K562 (cell line): ENCODE data around the gene IRF2BP1. TPM values are rescaled to one million over a fixed set of nuclear protein-coding genes. Genes with fewer than 3 reads are reported as not detected.

Experiments used
- ATAC-seq: fragments of 200-7000 bp; cut with Tn5 transposase; 3 replicates; pipeline ENCODE4 v1.9.1; 2020; ENCODE audit warnings: moderate library complexity
- BruUV-seq: library from RNA; stranded (reverse); fragments of 400-500 nt; replicated peaks from 2 replicates; lab custom pipeline; 2021; lab: Mats Ljungman, UMichigan
- CTCF ChIA-PET: fragments of 300-600 bp; formaldehyde crosslinking; extraction: SDS; loops from one replicate; lab custom pipeline; 2021; ENCODE audit warnings: low intra/inter-chr PET ratio; lab: Yijun Ruan, JAX
- POLR2A ChIA-PET: fragments of 300-600, 350-650 bp; sonication (Branson Sonifier 250); formaldehyde crosslinking; extraction: SDS; loops from one replicate; lab custom pipeline; 2021; ENCODE audit warnings: antibody characterized with exemption, inconsistent platforms; lab: Yijun Ruan, JAX
- DNase-seq, 4 experiments: peaks; one replicate each; pipeline versions ENCODE4 v3.0.0 to v3.0.0-alpha.2; 2011 to 2018; ENCODE audit warnings: low spot score in 3 of 4, mixed read lengths in 3 of 4; ENCODE audit errors: extremely low read depth in 1 of 4
- FAIRE-seq: peaks from 2 replicates; lab custom pipeline; 2011; peaks lifted over from hg19 to GRCh38; lab: Jason Lieb, UNC
- H2AFZ ChIP-seq: 2 replicates; pipeline ENCODE4 v1.6.0; 2011; ENCODE audit warnings: low read depth, low read length, control low read depth, inconsistent platforms
- H3K27ac ChIP-seq: fragments of 200-600 bp; 3 replicates; pipeline ENCODE4 v1.8.0; 2011; ENCODE audit warnings: low read depth, mild to moderate bottlenecking, control low read depth, inconsistent platforms, low read length, moderate library complexity, mixed read lengths; ENCODE audit errors: extremely low read depth
- H3K27me3 ChIP-seq, 2 experiments: fragments of 300-600 bp in 1 of 2; 2 replicates in 1 of 2; 3 replicates in 1 of 2; pipeline versions ENCODE4 v1.6.0 to v1.8.0; 2011; ENCODE audit warnings: inconsistent platforms in 2 of 2, low read length in 2 of 2, mild to moderate bottlenecking in 1 of 2, mixed read lengths in 1 of 2, moderate library complexity in 1 of 2; ENCODE audit not compliant: control insufficient read depth in 2 of 2, insufficient read depth in 2 of 2
- H3K36me3 ChIP-seq: fragments of 300-600 bp; 3 replicates; pipeline ENCODE4 v1.8.0; 2011; ENCODE audit warnings: mild to moderate bottlenecking, low read length, inconsistent platforms; ENCODE audit not compliant: control insufficient read depth, insufficient read depth
- H3K4me1 ChIP-seq, 2 experiments: fragments of 200-600 bp in 1 of 2; replicated peaks in 1 of 2; 2 replicates in 1 of 2; 3 replicates in 1 of 2; pipeline versions ENCODE4 v1.5.1 to v1.8.0; 2011; ENCODE audit warnings: inconsistent platforms in 2 of 2, low read length in 2 of 2, mild to moderate bottlenecking in 1 of 2, mixed read lengths in 1 of 2, moderate library complexity in 1 of 2; ENCODE audit not compliant: control insufficient read depth in 2 of 2, insufficient read depth in 2 of 2
- H3K4me2 ChIP-seq: 2 replicates; pipeline ENCODE4 v1.6.1; 2011; ENCODE audit warnings: low read length, control low read depth, inconsistent platforms, mixed read lengths; ENCODE audit not compliant: insufficient read depth
- H3K4me3 ChIP-seq: fragments of 200-600 bp; sonication (generic), shearing (Covaris generic); 2 replicates; pipeline ENCODE4 v1.5.1; 2016; ENCODE audit warnings: control low read depth, inconsistent platforms
- H3K79me2 ChIP-seq: fragments of 200-600 bp; 3 replicates; pipeline ENCODE4 v1.8.0; 2011; ENCODE audit warnings: low read length, inconsistent platforms; ENCODE audit not compliant: control insufficient read depth, insufficient read depth
- H3K9ac ChIP-seq, 2 experiments: 2 replicates each; pipeline versions ENCODE4 v1.6.0 to v1.6.1; 2011; ENCODE audit warnings: low read depth in 2 of 2, low read length in 2 of 2, control low read depth in 1 of 2, inconsistent platforms in 1 of 2, mild to moderate bottlenecking in 1 of 2, mixed read lengths in 1 of 2; ENCODE audit not compliant: insufficient read depth in 1 of 2
- H3K9me1 ChIP-seq: one replicate; pipeline ENCODE4 v1.6.0; 2011; ENCODE audit warnings: inconsistent platforms, mild to moderate bottlenecking, low read length, moderate library complexity; ENCODE audit not compliant: control insufficient read depth, insufficient read depth
- H3K9me3 ChIP-seq: replicated peaks from 2 replicates; pipeline ENCODE4 v1.5.1; 2011; ENCODE audit warnings: low read depth, low read length, inconsistent platforms; ENCODE audit not compliant: control insufficient read depth, insufficient read depth
- H4K20me1 ChIP-seq: replicated peaks from 2 replicates; pipeline ENCODE4 v1.6.1; 2011; ENCODE audit warnings: low read length, inconsistent platforms, mixed read lengths; ENCODE audit not compliant: control insufficient read depth, insufficient read depth
- BCOR ChIP-seq: fragments of 450-650 bp; IDR thresholded peaks from 2 replicates; pipeline ENCODE4 v1.6.1; 2016
- E2F5 ChIP-seq: sonication (generic); formaldehyde crosslinking; IDR thresholded peaks from 2 replicates; pipeline ENCODE4 v1.8.0; 2022; ENCODE audit warnings: mild to moderate bottlenecking, missing genetic modification reagents
- FIP1L1 ChIP-seq: fragments of 200-400 bp; formaldehyde crosslinking; IDR thresholded peaks from 2 replicates; pipeline ENCODE4 v1.6.1; 2018; ENCODE audit warnings: mild to moderate bottlenecking, low read depth, low read length; ENCODE audit not compliant: poor library complexity, severe bottlenecking
- HIVEP1 ChIP-seq: fragments of 250-450 bp; sonication (Bioruptor Pico); IDR thresholded peaks from 2 replicates; pipeline ENCODE4 v1.4.0; 2020; ENCODE audit warnings: mild to moderate bottlenecking
- IRF1 ChIP-seq: sonication (generic); formaldehyde crosslinking; IDR thresholded peaks from 2 replicates; pipeline ENCODE4 v1.8.0; 2022; ENCODE audit warnings: missing genetic modification reagents, mild to moderate bottlenecking, borderline replicate concordance
- KDM1A ChIP-seq, 2 experiments: fragments of 450-650 bp; IDR thresholded peaks; 2 replicates each; pipeline ENCODE4 v1.6.1; 2016; ENCODE audit warnings: mild to moderate bottlenecking in 2 of 2
- L3MBTL2 ChIP-seq: fragments of 450-650 bp; IDR thresholded peaks from 2 replicates; pipeline ENCODE4 v1.6.1; 2016; ENCODE audit warnings: mild to moderate bottlenecking, moderate library complexity
- MTA2 ChIP-seq: fragments of 450-650 bp; IDR thresholded peaks from 2 replicates; pipeline ENCODE4 v1.6.1; 2016; ENCODE audit warnings: low read depth
- MYBL2 ChIP-seq, 2 experiments: fragments of 450-650 bp in 1 of 2; sonication (generic) in 1 of 2; formaldehyde crosslinking in 1 of 2; IDR thresholded peaks; 2 replicates each; pipeline versions ENCODE4 v1.6.1 to v1.8.1; 2017 to 2022; ENCODE audit warnings: borderline replicate concordance in 1 of 2, inconsistent platforms in 1 of 2, low read depth in 1 of 2, mild to moderate bottlenecking in 1 of 2, missing genetic modification reagents in 1 of 2, moderate library complexity in 1 of 2
- PBX2 ChIP-seq, 2 experiments: IDR thresholded peaks in 1 of 2; conservative IDR thresholded peaks in 1 of 2; 2 replicates each; pipeline ENCODE4 v1.6.1; 2016; ENCODE audit warnings: low read depth in 2 of 2, mild to moderate bottlenecking in 1 of 2, missing compliant biosample characterization in 1 of 2, missing genetic modification characterization in 1 of 2, moderate library complexity in 1 of 2
- PRMT5 ChIP-seq: sonication (generic); formaldehyde crosslinking; IDR thresholded peaks from 2 replicates; pipeline ENCODE4 v1.5.0; 2020; ENCODE audit warnings: missing genetic modification reagents
- ZBTB7A ChIP-seq: IDR thresholded peaks from 2 replicates; pipeline ENCODE4 v1.6.1; 2011; ENCODE audit warnings: low read depth, mild to moderate bottlenecking, low read length, moderate library complexity, borderline replicate concordance; ENCODE audit not compliant: control insufficient read depth
- ZNF217 ChIP-seq: sonication (generic); formaldehyde crosslinking; IDR thresholded peaks from 2 replicates; pipeline ENCODE4 v1.8.0; 2022; ENCODE audit warnings: mild to moderate bottlenecking, missing genetic modification reagents
- ZNF740 ChIP-seq, 3 experiments: fragments of 200-800 bp in 1 of 3; sonication (Bioruptor generic) in 1 of 3; sonication (generic) in 1 of 3; formaldehyde crosslinking in 1 of 3; IDR thresholded peaks; 2 replicates each; pipeline versions ENCODE4 v1.6.1 to v1.8.0; 2016 to 2022; ENCODE audit warnings: mild to moderate bottlenecking in 2 of 3, missing compliant biosample characterization in 2 of 3, missing genetic modification characterization in 2 of 3, missing genetic modification reagents in 1 of 3
- WGBS: fragments of 100-300 bp; shearing (Covaris generic); methylation state at CpG from one replicate; pipeline ENCODE4 v1.1.6; 2016; ENCODE audit warnings: low coverage, mixed read lengths; ENCODE audit not compliant: insufficient coverage; ENCODE audit errors: missing lambda C conversion rate; 5-methylcytosine and 5-hydroxymethylcytosine counted together
- in situ Hi-C: fragments of 300-500 bp; cut with MboI; formaldehyde crosslinking; loops from 4 replicates; pipeline ENCODE4 v1.15.0; 2018; ENCODE audit warnings: inconsistent platforms, mixed read lengths
- intact Hi-C: fragments of 100-400 bp; cut with micrococcal nuclease; formaldehyde crosslinking; loops from 2 replicates; pipeline ENCODE4 v1.14.2; 2022
- polyA plus RNA-seq, 8 experiments: library from polyadenylated mRNA; depleted of rRNA in 4 of 8; stranded (reverse) in 5 of 8; unstranded in 3 of 8; fragments of >200 nt; fragmentation: Nextera tagmentation in 2 of 8; fragmentation: Illumina TruSeq in 1 of 8; extraction: Ambion mirVana in 2 of 8; extraction: Trizol in 1 of 8; gene quantifications; 2 replicates each; pipeline versions ENCODE4 v1.2.1 to v1.2.3, GENCODE V29; 2011 to 2014; ENCODE audit warnings: inconsistent platforms in 1 of 8, missing spikeins in 1 of 8
- total RNA-seq, 7 experiments: library from RNA; depleted of rRNA in 6 of 7; stranded (reverse); fragments of >200 nt in 6 of 7; fragmentation: Illumina TruSeq in 2 of 7; extraction: Trizol in 2 of 7; gene quantifications; 2 replicates each; pipeline versions ENCODE4 v1.2.1 to v1.2.3, GENCODE V29; 2011 to 2021; ENCODE audit warnings: low replicate concordance in 1 of 7

IRF2BP1 gene
- total and polyA plus RNA-seq, 9 of the 15 experiments (the other 6 are each of a cell fraction or from before 2014, with no cell fraction given) = 0.61 to 35.9 (median 3.5) TPM

GRCh38 chr19:45865269-45865948 is 20.5 kb downstream of the IRF2BP1 start:
- no peak for ATAC-seq
- Histone ChIP-seq H3K4me2 (peak overlapping the region; percentile 100), H3K27me3 (no peaks in the 10 kb centered on the region), H3K4me1 (peaks cover 23 to 45% of the 10 kb centered on the region in 2 experiments), H3K9me3 (no peaks in the 10 kb centered on the region), H2AFZ (no peak overlapping the region), H3K79me2 (peaks cover 44% of the 10 kb centered on the region), H3K9ac (peak overlapping the region in 1 of 2 experiments; percentile 94; a peak in 2 of 4 replicates), H3K4me3 (no peak overlapping the region), H3K27ac (no peak overlapping the region), H3K36me3 (peaks cover 10% of the 10 kb centered on the region; the same call in 2 of the 3 replicates), H4K20me1 (no peaks in the 10 kb centered on the region), H3K9me1 (peaks cover 2% of the 10 kb centered on the region)
- no peak for FAIRE-seq
- WGBS = 51% methylated on average over 8 of the region's 9 CpGs
- in situ Hi-C loops = no loop called here
- intact Hi-C loops = no loop called here
- CTCF ChIA-PET = interaction anchor here (0.6 to 5.5 kb wide), 4 partner anchors 17 to 683 kb away, joined by 3 to 102 read pairs (median 10); partner anchors contain the start of gene IRF2BP1
- DNase-seq = no peak
- no TSS peak for BruUV-seq
- POLR2A ChIA-PET = interaction anchor here (0.6 to 2.0 kb wide), 9 partner anchors 11 to 146 kb away, joined by 3 to 9 read pairs (median 3); partner anchors contain the start of gene CCDC61
- TF ChIP-seq E2F5 = no peak
- peak; percentile 38 for TF ChIP-seq ZBTB7A
- no peak for TF ChIP-seq PRMT5 (CRISPR knock-in tag)
- TF ChIP-seq HIVEP1 (CRISPR knock-in tag) = no peak
- TF ChIP-seq PBX2 (CRISPR knock-in tag; IDR thresholded peaks at IDR 0.05; ENCODE audit: low read depth) = no peak
- no peak for TF ChIP-seq PBX2 (tag; conservative IDR thresholded peaks at IDR 0.05; ENCODE audit: low read depth)
- no peak for TF ChIP-seq IRF1 (CRISPR knock-in tag)
- no peak for TF ChIP-seq FIP1L1
- TF ChIP-seq MTA2 = no peak
- 0 out of 2 replicates have a peak, but pooled peaks have one; percentile 19 for TF ChIP-seq ZNF740 (CRISPR knock-in tag; IDR thresholded peaks at IDR 0.05)
- no peak for TF ChIP-seq ZNF740 (tag; IDR thresholded peaks at IDR 0.05)
- no peak for TF ChIP-seq MYBL2 (IDR thresholded peaks at IDR 0.05; ENCODE audit: low read depth)
- no peak for TF ChIP-seq MYBL2 (CRISPR knock-in tag; IDR thresholded peaks at IDR 0.05; ENCODE audit: borderline replicate concordance)
- no peak for TF ChIP-seq ZNF217 (CRISPR knock-in tag)
- TF ChIP-seq BCOR = peak; percentile 67
- peak; percentile 21; the same call in 1 of the 2 replicates for TF ChIP-seq L3MBTL2
- TF ChIP-seq KDM1A (IDR thresholded peaks at IDR 0.05) = peak; percentile 13 to 54; a peak in 2 of 4 replicates
